DND-41 (cell line): ENCODE results near the gene C6orf62.

ENCODE experiments used
- CTCF ChIP-seq: IDR thresholded peaks from 2 replicates; pipeline ENCODE4 v1.5.1; 2012; ENCODE audit warnings: borderline replicate concordance, low read length, moderate library complexity, mild to moderate bottlenecking; ENCODE audit not compliant: poor library complexity, severe bottlenecking; ENCODE audit errors: extremely low read depth
- EZH2 ChIP-seq: IDR thresholded peaks from 3 replicates; pipeline ENCODE4 v1.6.1; 2012; ENCODE audit warnings: borderline replicate concordance, low read depth, mild to moderate bottlenecking, moderate library complexity, low read length, inconsistent platforms; ENCODE audit not compliant: severe bottlenecking

GRCh38 chr6:24673625-24674024 lies 45.3 kb downstream of the C6orf62 start:
- TF ChIP-seq CTCF (no peak), EZH2 (no peak)
